ENCODE measurements around the gene PSME3IP1. TPM values are rescaled to one million over a fixed set of nuclear protein-coding genes. Genes with fewer than 3 reads are reported as not detected.

Gene PSME3IP1
- total RNA-seq, 1 donor from 2014 or later: 104 TPM

DNA sequence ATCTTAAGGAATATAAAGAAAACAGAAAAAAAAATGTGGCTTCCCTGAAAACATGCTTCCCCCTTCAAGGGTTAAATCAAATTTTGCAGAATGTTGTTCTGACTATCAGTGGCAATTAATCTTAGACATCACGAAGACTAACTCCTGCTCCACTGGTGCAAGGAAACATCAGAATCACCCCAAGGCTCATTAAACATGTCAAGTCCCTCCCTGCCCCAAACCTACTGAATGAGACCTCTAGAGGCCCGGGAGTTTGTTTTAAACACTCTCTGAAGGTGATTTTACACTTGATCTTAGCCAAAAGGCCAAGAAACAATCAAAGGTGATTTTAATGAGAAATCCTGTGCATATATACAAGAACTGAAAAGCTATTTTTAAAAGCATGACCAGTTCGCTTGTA lies 18.3 kb downstream of the PSME3IP1 start:
- no peak for DNase-seq

GRCh38 chr16:57166951-57167350 lies 18.9 kb downstream of the PSME3IP1 start:
- no peak for DNase-seq

GRCh38 chr16:57166451-57166850 lies 19.4 kb downstream of the PSME3IP1 start:
- DNase-seq: no peak

- no peak for DNase-seq
Observed at GRCh38 chr16:57165938-57166337, 19.9 kb downstream of the PSME3IP1 start.

GRCh38 chr16:57165483-57165882 lies 20.4 kb downstream of the PSME3IP1 start:
- DNase-seq: no peak

DNA sequence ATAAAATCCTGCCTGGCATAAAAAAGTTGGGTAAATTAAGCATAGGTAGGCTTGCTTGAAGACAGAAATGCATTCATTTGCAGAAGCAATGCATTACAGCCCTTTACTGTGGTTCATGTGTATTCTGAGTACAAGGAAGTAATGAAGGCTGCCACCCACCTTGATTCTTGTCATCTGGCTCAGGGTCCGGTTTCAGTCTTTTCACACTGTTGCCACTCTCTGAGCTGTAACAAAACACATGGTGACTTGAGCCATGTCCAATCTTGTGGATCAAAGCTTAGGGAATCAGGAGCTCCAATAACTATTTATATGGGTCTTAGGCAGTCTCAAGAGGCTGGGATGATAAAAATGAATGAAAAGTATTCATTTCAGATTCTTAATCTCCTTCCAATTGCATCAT lies 22.0 kb downstream of the PSME3IP1 start:
- DNase-seq: no peak

- DNase-seq: no peak
Observed at GRCh38 chr16:57159447-57159846, 26.4 kb downstream of the PSME3IP1 start.

- no peak for DNase-seq
Observed at GRCh38 chr16:57157533-57157932, 28.3 kb downstream of the PSME3IP1 start.

GRCh38 chr16:57156351-57156703 lies 29.5 kb downstream of the PSME3IP1 start:
- no peak for DNase-seq

DNA sequence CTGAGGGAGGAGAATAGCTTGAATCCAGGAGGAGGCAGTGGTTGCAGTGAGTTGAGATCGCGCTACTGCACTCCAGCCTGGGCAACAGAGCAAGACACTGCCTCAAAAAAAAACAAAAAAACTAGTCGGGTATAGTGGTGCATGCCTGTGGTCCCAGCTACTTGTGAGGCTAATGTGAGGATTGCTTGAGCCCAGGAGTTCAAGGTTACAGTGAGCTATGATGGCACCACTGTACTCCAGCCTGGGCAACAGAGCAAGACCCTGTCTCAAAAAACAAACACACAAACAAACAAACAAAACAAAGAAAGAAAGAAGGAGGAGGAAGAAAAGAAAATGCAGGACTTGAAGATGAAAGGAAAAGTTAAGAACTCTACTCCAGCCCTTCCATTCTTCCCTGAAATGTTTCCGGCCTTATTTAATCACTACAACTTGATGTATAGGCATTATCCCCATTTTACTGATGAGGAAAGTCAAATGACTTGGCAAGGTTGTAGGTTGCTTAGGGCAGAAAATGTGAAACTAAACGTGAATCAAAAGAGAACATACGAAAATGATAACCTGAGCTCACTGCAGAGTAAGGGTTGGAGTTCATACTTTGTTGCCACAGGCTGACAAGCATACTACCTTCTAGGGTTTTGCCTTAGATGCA lies 30.0 kb downstream of the PSME3IP1 start:
- DNase-seq: no peak

GRCh38 chr16:57153841-57154240 lies 32.0 kb downstream of the PSME3IP1 start:
- no peak for DNase-seq

DNA sequence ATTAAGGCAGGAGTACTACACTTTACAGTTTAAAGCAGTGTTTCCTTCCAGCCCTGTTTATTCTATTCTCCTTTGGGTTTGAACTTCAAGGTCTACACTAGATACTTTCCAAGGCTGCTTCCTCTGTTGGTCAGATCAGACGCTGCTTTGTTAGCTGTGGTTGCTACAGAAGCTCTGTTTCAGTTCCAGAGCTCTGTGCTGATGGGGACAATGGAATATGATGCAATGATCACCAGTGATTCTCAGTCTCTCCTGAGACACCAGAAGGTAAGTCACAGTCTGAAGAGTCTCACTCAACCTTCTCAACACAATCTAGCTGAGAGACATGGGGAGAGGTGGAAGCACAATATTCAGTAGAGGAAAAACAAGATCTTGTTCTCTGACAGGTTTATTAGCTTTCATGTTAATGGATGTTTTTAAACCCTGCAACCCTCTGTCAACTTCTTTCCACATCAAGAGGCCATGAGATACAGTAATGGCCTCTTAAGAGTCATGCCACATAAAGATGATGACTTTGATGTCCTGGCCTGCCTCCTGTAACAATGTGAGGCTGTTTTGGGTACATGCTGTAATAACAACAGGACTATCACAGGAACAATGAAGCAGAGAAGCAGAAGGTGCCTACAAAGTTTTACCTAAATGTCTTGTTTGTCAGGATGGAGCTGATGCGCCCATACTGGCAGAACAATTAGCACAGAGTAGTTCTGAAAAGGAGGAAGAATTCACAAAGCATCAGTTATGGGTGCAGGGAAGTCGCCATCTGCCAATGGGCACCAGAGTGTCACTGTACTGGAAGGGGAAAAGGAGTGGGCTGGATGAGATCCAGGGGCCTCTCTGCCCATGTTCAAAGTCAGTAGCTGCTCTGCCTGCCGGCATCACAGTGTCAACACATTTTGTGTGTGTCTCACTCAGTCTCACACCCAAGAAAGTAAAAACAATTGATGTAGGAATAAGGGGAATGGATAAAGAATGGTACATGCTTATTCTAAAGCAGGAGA lies 33.4 kb downstream of the PSME3IP1 start:
- DNase-seq: no peak

- no peak for DNase-seq
Observed at GRCh38 chr16:57151369-57151768, 34.5 kb downstream of the PSME3IP1 start.

DNA sequence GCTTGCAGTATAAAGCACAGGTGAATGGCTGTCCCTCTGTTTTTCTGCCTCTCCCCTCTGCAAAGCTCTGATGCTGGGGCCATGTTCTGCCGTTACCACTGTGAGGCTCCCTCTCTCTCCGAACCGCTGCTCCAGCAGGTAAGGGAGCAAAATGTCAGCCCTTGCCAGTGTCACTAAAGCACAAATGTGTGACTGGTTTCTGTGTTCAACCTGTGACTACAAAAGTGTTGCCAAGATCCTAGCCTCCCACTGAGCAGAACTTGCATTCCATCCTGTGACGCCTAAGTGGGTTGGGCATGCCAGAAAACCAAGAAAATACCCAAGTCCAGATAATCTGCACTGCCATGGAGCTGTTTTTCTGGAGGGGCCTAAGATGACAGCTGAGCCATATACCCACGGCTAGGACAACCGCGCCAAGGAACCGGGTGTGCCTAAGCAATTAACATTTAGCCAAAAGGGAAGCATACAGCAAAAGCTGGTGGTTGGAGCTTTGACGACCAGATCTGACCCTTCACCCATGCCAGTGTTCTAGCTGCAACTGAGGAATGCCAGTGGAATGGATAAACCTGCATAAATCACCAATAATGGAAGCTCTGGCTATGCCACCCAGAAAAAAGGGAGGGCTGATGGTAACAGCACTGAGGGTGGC lies 35.0 kb downstream of the PSME3IP1 start:
- DNase-seq: no peak

DNA sequence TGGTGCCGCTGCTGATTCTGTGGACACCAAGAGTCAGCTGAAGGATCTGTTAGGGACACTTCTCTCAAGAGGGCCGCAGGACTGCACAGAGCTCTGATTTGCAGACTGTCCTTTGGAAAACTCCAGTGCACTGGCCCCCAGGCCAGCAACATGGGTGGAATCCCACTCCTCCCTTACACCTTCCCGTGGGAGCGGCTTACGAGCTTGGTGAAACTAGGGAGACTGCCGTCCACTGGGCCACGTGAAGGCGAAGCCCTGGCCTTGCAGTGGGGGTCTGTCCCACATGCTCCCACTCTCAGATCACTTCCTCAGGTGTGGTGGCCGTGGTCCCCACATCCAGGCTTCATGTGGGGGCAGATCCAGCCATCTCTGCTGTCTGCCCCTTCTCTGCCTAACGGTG lies 36.4 kb downstream of the PSME3IP1 start:
- no peak for DNase-seq

GRCh38 chr16:57148481-57148880 lies 37.4 kb downstream of the PSME3IP1 start:
- DNase-seq: no peak

GRCh38 chr16:57147381-57148221 lies 38.2 kb downstream of the PSME3IP1 start:
- DNase-seq: no peak

DNA sequence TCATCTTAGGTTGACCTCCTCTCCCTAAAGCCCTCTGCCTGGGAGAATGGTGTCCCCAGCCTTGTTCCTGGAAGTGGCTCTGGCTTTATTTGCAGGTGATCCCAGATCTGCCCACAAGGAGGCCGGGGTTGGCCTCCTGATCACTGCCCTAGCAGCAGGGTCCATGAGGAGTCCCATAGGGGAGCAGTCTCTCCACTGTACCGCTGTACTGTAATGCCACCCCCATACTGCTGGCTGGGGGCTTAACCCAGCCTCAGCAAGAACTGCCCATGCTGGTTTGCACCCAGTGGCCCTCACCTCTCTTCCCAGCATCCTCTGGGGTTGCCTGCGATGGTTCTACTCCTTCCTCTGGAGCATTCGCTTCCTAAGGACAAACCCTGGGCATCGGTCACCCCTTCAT lies 39.1 kb downstream of the PSME3IP1 start:
- no peak for DNase-seq

- no peak for DNase-seq
Observed at GRCh38 chr16:57146040-57146647, 39.7 kb downstream of the PSME3IP1 start.

- DNase-seq: no peak
Observed at GRCh38 chr16:57145046-57146021, 40.5 kb downstream of the PSME3IP1 start.

DNA sequence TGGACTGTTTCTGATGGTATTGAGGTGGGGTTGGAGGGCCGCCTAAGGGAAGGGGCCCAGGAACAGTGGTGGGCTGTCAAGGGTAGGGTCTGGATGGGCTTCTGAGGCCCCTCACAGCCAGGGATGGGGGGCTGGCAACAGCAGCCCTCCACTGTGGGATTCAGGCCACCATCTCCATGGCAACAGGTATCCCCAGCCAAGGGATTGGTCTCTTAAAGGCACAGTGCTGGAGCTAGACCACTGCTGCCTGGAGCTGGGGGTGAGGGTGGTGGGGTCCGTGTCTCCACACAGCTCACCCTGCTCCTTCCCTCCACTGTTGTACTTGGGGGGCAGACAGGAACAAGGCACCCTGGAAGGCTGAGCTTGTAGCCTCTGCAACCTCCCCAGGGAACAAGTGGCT lies 41.8 kb downstream of the PSME3IP1 start:
- DNase-seq: no peak

Measured in occipital lobe (tissue), 2 donors.